Measurements from ENCODE around the gene DSP.
A peak's percentile ranks its signal among the peaks of the same experiment; 100 is the strongest.

Gene DSP

DNA sequence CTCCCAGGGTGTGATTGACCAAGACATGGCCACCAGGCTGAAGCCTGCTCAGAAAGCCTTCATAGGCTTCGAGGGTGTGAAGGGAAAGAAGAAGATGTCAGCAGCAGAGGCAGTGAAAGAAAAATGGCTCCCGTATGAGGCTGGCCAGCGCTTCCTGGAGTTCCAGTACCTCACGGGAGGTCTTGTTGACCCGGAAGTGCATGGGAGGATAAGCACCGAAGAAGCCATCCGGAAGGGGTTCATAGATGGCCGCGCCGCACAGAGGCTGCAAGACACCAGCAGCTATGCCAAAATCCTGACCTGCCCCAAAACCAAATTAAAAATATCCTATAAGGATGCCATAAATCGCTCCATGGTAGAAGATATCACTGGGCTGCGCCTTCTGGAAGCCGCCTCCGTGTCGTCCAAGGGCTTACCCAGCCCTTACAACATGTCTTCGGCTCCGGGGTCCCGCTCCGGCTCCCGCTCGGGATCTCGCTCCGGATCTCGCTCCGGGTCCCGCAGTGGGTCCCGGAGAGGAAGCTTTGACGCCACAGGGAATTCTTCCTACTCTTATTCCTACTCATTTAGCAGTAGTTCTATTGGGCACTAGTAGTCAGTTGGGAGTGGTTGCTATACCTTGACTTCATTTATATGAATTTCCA is 43.9 kb downstream of the DSP start:
- ATAC-seq (no peak), DNase-seq (no peak)
- H3K4me1 Mint-ChIP-seq = peaks cover 16% of the 10 kb centered on the region
- H3K27ac Mint-ChIP-seq = no peak overlapping the region
- H3K4me3 Mint-ChIP-seq = no peak overlapping the region
- H3K27me3 Mint-ChIP-seq = peaks cover 2% of the 10 kb centered on the region
- H3K9me3 Mint-ChIP-seq = no peaks in the 10 kb centered on the region
- peaks cover 2% of the 10 kb centered on the region for H3K36me3 Mint-ChIP-seq (ENCODE audit: low read depth)

DNA sequence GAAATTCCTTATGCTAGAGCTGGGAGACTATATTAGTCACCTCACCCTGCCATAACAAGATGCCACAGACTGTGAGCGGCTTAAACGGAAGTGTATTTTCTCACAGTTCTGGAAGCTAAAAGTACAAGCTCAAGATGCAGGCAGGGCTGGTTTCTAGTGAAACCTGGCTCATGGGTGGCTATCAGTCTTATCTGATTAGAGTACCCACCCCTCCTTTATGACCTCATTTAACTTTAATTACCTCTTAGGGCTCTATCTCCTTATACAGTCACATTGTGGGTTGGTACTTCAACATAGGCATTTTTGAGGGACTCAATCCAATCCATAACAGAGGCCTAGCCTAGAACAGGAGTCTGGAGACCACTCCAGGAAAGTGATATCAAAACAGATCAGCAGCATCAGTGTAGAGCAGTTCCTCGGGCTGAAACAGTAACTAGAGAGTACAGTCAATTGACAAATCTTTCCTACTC is 46.2 kb downstream of the DSP start:
- Mint-ChIP-seq H3K4me3 (no peak overlapping the region), H3K27me3 (peaks cover 2% of the 10 kb centered on the region), H3K9me3 (no peaks in the 10 kb centered on the region), H3K36me3 (ENCODE audit: low read depth) (peaks cover 6% of the 10 kb centered on the region), H3K4me1 (peaks cover 35% of the 10 kb centered on the region), H3K27ac (no peak overlapping the region)
- ATAC-seq = no peak
- no peak for DNase-seq

DNA sequence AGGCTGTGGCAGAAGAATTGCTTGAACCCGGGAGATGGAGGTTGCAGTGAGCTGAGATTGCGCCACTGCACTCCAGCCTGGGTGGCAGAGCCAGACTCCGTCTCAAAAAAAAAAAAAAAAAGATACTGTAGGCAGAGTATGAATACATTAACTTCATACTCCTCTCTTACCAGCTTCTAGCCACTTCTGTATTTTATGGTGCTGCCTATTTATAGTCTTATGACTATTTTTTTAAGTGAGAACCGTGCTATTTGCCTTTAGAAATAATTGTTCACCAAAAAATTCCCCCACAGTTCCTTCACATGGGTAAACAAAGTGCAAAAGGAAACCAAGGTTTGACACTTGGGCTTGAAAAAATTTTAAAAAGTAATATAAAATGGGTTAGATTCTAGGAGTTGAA is 47.0 kb downstream of the DSP start:
- Mint-ChIP-seq H3K9me3 (no peaks in the 10 kb centered on the region), H3K36me3 (ENCODE audit: low read depth) (peaks cover 9% of the 10 kb centered on the region), H3K4me3 (no peak overlapping the region), H3K27ac (no peak overlapping the region), H3K27me3 (peaks cover 2% of the 10 kb centered on the region), H3K4me1 (peaks cover 41% of the 10 kb centered on the region)
- DNase-seq = no peak
- no peak for ATAC-seq

DNA sequence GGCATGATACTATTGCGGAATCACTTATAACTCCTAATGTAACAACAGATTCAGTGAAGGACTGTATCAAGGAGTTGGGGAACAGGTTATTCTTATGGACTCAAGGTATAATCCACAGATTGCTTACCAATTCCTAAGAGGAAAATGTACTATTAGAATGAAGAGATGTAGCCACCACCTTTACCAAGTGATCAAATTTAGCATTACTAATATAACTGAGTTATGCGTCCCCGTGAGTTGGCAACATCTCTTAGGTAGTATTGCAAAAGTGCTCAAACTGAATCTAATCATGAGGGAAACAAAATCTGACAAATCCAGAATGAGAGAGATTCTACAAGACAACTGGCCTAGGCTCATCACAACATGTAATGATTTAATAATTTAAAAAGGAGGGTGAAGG is 47.8 kb downstream of the DSP start:
- Mint-ChIP-seq H3K4me1 (peaks cover 41% of the 10 kb centered on the region), H3K36me3 (ENCODE audit: low read depth) (peaks cover 11% of the 10 kb centered on the region), H3K4me3 (peak overlapping the region; percentile 99), H3K9me3 (no peaks in the 10 kb centered on the region), H3K27me3 (peaks cover 2% of the 10 kb centered on the region), H3K27ac (peak overlapping the region; percentile 98)
- no peak for DNase-seq
- no peak for ATAC-seq

DNA sequence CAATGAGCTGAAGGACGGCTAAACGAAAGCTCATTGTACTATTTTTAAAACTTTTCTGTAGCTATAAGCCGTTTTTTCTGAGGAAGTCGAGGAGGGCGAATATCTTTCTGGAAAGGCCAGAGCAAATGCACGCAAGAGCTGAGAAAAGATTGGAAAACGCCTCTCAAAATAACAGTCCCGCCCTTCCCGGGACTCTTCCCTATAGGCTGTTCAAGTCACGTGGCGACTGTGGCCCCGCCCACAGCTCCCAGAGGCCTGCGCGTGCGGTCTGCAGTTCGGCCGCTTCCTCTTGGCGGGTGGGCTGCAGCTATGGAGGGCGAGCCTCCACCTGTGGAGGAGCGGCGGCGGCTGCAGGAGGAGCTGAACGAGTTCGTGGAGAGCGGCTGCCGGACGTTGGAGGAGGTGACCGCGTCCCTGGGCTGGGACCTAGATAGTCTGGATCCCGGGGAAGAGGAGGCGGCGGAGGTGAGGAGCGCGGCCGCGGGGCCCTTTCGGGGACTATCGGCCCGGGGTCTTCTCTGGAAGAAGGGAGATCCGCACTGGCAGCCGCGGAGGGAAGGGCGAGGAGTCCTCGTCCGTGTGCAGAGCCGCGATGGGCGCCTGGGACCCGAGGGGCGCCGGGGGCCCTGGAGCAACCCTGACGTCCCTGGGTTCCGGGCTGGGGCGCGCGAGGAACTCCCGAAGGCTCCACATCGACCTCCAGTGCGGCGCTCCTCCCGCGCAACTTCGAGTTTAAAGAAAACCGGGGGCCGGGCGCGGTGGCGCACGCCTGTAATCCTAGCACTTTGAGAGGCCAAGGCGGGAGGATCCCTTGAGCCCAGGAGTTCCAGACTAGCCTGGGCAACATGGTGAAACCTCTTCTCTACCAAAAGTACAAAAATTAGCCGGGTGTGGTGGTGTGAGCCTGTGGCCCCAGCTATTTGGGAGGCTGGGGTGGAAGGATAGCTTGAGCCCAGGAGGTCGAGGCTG is 48.8 kb downstream of the DSP start, which contains the start of gene SNRNP48:
Gene SNRNP48 (plus strand): TSS at position 250 of the 969 bp plus-strand sequence. CDS start 60 bp downstream, at position 310.
- no peaks in the 10 kb centered on the region for H3K27me3 Mint-ChIP-seq
- H3K9me3 Mint-ChIP-seq = no peaks in the 10 kb centered on the region
- H3K4me3 Mint-ChIP-seq = peak within 1 kb of the TSS; percentile 99
- peak within 1 kb of the TSS; percentile 98 for H3K27ac Mint-ChIP-seq
- peak; percentile 92 for DNase-seq
- peaks cover 41% of the 10 kb centered on the region for H3K4me1 Mint-ChIP-seq
- H3K36me3 Mint-ChIP-seq (ENCODE audit: low read depth) = peaks cover 17% of the 10 kb centered on the region
- ATAC-seq = peak; percentile 99

DNA sequence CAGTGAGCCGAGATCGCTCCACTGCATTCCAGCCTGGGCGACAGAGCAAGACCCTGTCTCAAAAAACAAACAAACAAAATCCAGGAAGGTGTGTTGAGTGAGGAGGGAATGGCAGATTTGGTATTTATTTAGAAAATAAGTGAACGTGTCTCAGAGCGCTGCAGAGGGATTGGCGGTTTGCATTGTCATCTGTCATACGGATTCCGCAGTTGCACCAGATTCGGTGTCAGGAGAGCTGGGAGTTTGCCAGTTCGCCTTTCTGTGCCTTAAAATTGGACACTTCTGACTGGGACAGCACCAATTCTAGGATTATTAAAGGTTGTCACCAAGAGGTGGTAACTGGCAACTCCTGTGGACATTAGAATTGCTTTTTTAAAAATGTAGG is 49.4 kb downstream of the DSP start:
- H3K4me3 Mint-ChIP-seq = peak overlapping the region; percentile 99
- H3K36me3 Mint-ChIP-seq (ENCODE audit: low read depth) = peaks cover 23% of the 10 kb centered on the region
- H3K27ac Mint-ChIP-seq = peak overlapping the region; percentile 77
- H3K4me1 Mint-ChIP-seq = peaks cover 41% of the 10 kb centered on the region
- ATAC-seq (no peak), DNase-seq (no peak)
- H3K27me3 Mint-ChIP-seq = no peaks in the 10 kb centered on the region
- no peaks in the 10 kb centered on the region for H3K9me3 Mint-ChIP-seq

DNA sequence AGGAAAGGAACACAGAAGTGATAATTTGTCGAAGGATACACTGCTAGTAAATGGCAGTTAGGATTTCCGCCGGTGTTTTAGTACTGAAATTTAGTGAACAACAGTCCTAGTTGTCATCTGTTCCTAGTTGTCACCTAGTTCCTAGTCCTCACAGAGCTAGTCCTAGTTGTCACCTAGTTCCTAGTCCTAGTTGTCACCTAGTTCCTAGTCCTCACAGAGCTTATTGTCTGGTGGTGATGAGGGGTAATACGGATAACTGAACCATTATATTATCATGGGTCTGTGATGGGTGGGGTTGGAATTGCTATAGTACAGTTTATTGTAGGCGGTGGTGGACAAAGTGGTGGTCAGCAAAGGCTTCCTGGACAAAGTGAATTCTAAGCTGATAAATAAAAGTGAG is 50.3 kb downstream of the DSP start:
- H3K36me3 Mint-ChIP-seq (ENCODE audit: low read depth) = peaks cover 29% of the 10 kb centered on the region
- peak overlapping the region; percentile 28 for H3K27ac Mint-ChIP-seq
- H3K4me3 Mint-ChIP-seq = peak overlapping the region; percentile 99
- no peak for ATAC-seq
- H3K4me1 Mint-ChIP-seq = peaks cover 41% of the 10 kb centered on the region
- DNase-seq = no peak
- H3K27me3 Mint-ChIP-seq = no peaks in the 10 kb centered on the region
- no peaks in the 10 kb centered on the region for H3K9me3 Mint-ChIP-seq

DNA sequence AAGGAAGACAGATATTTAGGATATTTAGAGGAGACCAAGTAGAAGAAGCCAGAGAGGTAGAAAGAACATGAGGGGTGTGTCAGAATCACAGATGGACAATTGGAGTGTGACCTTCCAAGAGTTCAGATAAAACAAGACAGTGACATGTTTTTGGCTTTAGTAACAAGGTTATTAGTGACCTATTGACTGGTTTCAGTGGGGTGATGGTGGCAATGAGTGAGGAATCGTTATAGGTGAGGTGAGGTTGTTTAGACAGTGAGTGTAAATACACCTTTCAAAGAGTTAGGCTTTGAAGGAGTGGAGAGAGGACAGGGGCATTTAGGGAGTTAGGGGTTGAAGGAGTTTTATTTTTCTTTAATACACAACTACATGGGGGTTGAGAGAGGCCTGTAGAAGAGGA is 51.8 kb downstream of the DSP start:
- Mint-ChIP-seq H3K9me3 (no peaks in the 10 kb centered on the region), H3K36me3 (ENCODE audit: low read depth) (peaks cover 36% of the 10 kb centered on the region), H3K4me3 (no peak overlapping the region), H3K4me1 (peaks cover 36% of the 10 kb centered on the region), H3K27me3 (no peaks in the 10 kb centered on the region), H3K27ac (no peak overlapping the region)
- no peak for DNase-seq
- ATAC-seq = no peak

DNA sequence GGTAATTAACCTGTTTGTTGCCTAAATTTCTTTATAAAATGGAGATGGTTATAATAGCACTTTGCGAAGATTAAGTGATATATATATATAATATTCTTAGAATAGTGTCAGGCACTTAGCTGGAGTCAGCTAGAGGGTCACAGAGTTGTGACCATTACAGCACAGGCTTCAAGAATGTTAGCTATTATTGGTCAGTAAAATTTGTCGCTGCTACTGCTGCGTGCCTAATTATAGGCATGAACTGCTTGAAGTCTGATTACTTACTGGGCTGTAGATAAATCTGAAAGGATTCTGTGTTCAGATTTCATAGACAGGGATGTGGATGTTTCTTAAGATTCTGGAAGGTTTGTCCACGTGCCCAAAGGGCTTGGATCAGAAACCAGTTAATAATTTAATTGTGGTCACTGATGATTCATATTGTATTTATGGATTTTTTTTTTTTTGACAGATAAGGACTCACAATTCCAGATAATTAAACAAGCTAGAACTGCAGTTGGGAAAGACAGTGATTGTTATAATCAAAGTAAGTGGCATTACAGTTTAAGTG is 53.2 kb downstream of the DSP start:
- Mint-ChIP-seq H3K36me3 (ENCODE audit: low read depth) (peaks cover 47% of the 10 kb centered on the region), H3K4me1 (peaks cover 30% of the 10 kb centered on the region), H3K27me3 (no peaks in the 10 kb centered on the region), H3K4me3 (no peak overlapping the region), H3K27ac (no peak overlapping the region), H3K9me3 (no peaks in the 10 kb centered on the region)
- ATAC-seq (no peak), DNase-seq (no peak)

DNA sequence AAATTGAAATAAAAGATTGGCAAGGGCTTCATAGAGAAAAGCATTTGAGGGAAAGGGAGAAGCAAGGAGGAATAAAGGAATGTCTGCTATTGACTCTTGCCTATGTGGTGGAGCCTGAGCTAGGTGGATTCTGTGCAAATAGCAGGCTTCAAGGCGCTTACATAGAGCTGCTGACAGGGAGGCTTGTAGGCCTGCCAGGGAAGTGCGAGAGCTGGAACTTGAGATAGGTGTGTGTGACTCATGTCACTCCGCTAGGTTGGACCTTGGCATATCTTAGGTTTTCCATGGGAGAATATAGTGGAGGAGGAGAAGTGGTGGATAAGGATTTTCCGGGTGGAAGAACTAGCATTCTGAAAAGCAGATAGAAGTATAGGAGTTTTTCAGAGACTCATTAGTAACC is 62.5 kb downstream of the DSP start:
- Mint-ChIP-seq H3K27me3 (no peaks in the 10 kb centered on the region), H3K4me3 (no peak overlapping the region), H3K9me3 (no peaks in the 10 kb centered on the region), H3K36me3 (ENCODE audit: low read depth) (peaks cover 59% of the 10 kb centered on the region), H3K27ac (peak overlapping the region; percentile 30), H3K4me1 (peaks cover 18% of the 10 kb centered on the region)
- no peak for ATAC-seq
- DNase-seq = no peak

DNA sequence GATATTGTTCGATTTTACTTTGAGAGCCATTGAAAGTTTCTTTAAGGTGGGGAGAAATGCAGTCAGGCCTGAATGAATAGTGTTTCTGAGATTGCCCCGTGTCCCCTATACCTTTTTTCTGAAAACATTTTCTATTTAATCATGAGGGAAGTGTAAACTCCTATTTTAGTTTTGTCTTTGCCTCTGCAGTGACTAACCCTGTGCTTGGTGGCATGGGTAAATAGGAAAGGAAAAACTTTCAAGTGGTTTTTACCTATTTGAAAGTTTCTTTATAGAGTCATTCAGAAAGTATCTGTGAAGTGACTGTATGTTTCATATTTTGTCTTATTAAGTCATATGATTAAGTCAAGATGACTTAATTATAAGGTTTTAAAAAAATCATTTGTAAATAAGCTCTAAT is 63.0 kb downstream of the DSP start:
- ATAC-seq (peak; percentile 83), DNase-seq (no peak)
- no peaks in the 10 kb centered on the region for H3K9me3 Mint-ChIP-seq
- H3K27ac Mint-ChIP-seq = peak overlapping the region; percentile 30
- H3K36me3 Mint-ChIP-seq (ENCODE audit: low read depth) = peaks cover 55% of the 10 kb centered on the region
- H3K27me3 Mint-ChIP-seq = no peaks in the 10 kb centered on the region
- no peak overlapping the region for H3K4me3 Mint-ChIP-seq
- peaks cover 18% of the 10 kb centered on the region for H3K4me1 Mint-ChIP-seq

DNA sequence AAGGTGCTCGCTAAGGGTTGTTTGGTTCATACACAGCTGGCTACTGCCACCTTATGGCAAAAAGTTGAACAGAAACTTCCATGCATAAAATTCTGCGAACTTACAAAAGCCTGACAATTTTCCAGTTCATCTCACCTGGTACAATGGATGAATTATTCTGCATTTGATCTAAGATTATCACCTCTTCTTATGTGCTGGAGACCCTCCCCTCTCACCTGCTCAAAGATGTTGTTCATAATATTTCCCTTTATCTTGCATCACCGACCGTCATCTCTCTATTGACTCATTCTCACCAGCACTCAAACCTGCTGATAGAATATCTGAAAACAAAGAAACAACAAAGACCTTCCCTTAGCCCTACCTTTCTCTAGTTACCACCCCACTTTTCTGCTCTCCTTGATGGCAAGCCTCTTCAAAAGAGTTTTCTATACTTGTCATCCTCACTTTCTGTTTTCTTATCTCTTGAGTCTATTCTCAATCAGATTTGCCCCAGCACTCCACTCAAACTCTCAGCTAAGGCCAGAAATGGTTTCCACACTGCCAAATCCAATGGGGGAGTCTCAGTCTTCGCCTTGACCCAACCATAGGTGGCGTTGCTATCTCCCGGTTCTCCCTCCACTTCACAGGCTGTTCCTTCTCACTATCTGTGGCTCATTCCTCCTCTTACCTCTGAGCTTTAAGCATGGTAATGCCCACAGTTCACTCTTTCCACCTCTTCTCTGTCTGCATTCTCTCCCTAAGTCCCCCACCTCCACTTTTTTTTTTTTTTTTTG is 74.3 kb downstream of the DSP start:
- Mint-ChIP-seq H3K4me1 (peaks cover 17% of the 10 kb centered on the region), H3K4me3 (no peak overlapping the region), H3K36me3 (ENCODE audit: low read depth) (peaks cover 5% of the 10 kb centered on the region), H3K9me3 (no peaks in the 10 kb centered on the region), H3K27me3 (peaks cover 5% of the 10 kb centered on the region), H3K27ac (no peak overlapping the region)
- no peak for ATAC-seq
- DNase-seq = peak; percentile 18

DNA sequence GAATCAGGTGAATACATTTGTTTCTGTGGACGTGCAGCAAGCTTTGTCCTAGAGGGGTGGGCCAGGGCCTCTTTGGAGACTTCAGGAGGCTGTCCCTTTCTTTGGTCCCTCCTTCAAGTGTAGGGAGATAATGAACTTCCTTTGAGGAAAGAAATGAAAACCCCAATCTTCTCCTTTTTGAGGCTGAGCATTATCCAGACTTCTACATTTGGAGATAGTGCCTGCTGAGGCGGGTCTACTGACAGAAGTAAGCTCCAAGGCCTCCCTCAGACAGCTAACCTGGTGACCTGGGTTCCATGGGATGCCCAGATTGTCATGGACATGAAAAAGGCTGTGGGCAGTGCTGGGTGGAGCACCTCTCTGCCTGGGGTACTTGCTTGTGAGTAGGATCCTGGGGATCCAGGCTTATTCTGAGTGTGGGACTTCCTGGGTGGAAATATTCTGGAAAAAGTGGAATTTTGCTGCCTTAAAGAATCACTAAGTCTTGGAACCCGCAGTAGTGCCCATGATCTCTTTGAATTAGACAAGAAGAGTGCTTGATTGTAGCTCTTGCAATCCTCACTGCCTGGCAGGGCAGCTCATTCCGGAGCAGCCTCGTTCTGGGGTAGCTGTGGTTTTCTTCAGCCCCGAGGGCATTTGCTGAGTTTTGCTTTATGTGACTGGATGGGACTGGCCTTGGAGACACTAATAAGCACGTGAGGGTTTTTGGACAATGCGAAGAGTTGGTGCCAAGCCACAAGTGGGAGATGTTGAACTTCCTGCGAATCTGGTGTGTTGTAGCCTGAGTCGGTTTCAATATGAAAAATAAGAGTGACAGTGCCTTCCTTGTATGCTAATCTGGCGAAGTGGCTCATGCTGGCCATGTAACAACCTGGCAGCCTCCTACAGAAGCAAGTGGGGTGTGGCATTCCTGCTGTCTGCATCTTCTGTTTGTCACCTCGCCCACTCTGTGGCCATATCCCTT is 76.6 kb downstream of the DSP start:
- H3K4me1 Mint-ChIP-seq = peaks cover 17% of the 10 kb centered on the region
- H3K36me3 Mint-ChIP-seq (ENCODE audit: low read depth) = no peaks in the 10 kb centered on the region
- ATAC-seq (peak; percentile 62), DNase-seq (peak; percentile 4)
- H3K9me3 Mint-ChIP-seq = no peaks in the 10 kb centered on the region
- no peak overlapping the region for H3K4me3 Mint-ChIP-seq
- no peak overlapping the region for H3K27ac Mint-ChIP-seq
- H3K27me3 Mint-ChIP-seq = peaks cover 8% of the 10 kb centered on the region
